Measurements from ENCODE around the gene TPBG.

Gene TPBG, protein sequence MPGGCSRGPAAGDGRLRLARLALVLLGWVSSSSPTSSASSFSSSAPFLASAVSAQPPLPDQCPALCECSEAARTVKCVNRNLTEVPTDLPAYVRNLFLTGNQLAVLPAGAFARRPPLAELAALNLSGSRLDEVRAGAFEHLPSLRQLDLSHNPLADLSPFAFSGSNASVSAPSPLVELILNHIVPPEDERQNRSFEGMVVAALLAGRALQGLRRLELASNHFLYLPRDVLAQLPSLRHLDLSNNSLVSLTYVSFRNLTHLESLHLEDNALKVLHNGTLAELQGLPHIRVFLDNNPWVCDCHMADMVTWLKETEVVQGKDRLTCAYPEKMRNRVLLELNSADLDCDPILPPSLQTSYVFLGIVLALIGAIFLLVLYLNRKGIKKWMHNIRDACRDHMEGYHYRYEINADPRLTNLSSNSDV

DNA sequence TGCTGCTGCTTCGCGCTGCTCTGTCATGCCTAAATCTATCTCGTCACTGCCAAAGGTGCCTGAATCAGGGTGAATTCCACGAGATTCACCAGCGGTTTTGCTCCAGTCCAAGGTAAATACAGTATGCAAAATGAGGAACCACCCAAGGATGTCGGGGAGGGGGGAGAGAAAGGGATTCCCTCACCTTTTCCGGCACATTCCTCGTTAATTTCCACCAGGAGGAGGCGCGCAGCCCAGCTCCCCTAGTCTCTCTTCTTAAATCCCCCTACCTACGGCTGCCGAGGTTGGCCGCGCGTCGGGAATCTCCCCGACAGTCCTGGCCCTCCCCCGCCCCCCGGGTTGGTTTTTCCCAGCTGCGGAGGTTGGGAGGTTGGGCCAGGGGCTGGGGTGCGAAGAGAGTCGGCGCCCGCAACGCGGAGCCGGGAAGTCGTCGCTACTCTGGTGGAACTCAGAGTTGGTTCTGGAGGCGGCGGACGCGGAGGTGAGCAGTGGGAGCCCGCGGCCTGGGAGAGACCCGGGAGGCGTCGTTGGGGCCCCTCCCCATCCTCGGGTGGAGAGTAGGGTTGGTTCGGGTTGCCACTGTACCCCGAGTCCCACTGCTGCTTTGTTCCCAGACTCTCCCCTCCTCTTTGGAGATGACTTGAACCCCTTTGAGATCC lies at the start of gene TPBG:
TSS of gene TPBG (plus strand) at position 390 of the 659 bp plus-strand sequence. CDS start 1,145 bp downstream, outside the sequence.
- H4K20me1 ChIP-seq (ENCODE audit: control insufficient read depth, insufficient read depth, low read depth, low read length) = no peaks in the 10 kb centered on the region
- H3K4me1 ChIP-seq (ENCODE audit: control insufficient read depth, low read length) = no peaks in the 10 kb centered on the region
- no peaks in the 10 kb centered on the region for H3K27me3 ChIP-seq (ENCODE audit: control insufficient read depth, low read length)
- H3K9me2 ChIP-seq (replicated peaks; ENCODE audit: control insufficient read depth, low read length) = no peaks in the 10 kb centered on the region
- H3K79me2 ChIP-seq (ENCODE audit: control insufficient read depth, low read length) = no peaks in the 10 kb centered on the region
- H3K36me3 ChIP-seq (ENCODE audit: control insufficient read depth, low read length) = no peaks in the 10 kb centered on the region
- H3K27ac ChIP-seq (ENCODE audit: low read depth, low read length) = no peak within 1 kb of the TSS
- H3K4me3 ChIP-seq (ENCODE audit: low read length) = no peak within 1 kb of the TSS
- peaks cover 4% of the 10 kb centered on the region; the same call in 1 of the 2 replicates for H3K9me3 ChIP-seq (ENCODE audit: control insufficient read depth, insufficient read depth, low read length)
- no peak within 1 kb of the TSS for H3K4me2 ChIP-seq (ENCODE audit: low read length)
- TF ChIP-seq, protein P1, sequence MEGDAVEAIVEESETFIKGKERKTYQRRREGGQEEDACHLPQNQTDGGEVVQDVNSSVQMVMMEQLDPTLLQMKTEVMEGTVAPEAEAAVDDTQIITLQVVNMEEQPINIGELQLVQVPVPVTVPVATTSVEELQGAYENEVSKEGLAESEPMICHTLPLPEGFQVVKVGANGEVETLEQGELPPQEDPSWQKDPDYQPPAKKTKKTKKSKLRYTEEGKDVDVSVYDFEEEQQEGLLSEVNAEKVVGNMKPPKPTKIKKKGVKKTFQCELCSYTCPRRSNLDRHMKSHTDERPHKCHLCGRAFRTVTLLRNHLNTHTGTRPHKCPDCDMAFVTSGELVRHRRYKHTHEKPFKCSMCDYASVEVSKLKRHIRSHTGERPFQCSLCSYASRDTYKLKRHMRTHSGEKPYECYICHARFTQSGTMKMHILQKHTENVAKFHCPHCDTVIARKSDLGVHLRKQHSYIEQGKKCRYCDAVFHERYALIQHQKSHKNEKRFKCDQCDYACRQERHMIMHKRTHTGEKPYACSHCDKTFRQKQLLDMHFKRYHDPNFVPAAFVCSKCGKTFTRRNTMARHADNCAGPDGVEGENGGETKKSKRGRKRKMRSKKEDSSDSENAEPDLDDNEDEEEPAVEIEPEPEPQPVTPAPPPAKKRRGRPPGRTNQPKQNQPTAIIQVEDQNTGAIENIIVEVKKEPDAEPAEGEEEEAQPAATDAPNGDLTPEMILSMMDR (IDR thresholded peaks at IDR 0.05; ENCODE audit: low read depth, low read length, poor library complexity, severe bottlenecking) = no peak
- no peak for TF ChIP-seq EZH2phosphoT487 (IDR thresholded peaks at IDR 0.05; ENCODE audit: borderline replicate concordance, low read length)
- no peaks in the 10 kb centered on the region for H3F3A ChIP-seq (ENCODE audit: control insufficient read depth, insufficient read depth)

DNA sequence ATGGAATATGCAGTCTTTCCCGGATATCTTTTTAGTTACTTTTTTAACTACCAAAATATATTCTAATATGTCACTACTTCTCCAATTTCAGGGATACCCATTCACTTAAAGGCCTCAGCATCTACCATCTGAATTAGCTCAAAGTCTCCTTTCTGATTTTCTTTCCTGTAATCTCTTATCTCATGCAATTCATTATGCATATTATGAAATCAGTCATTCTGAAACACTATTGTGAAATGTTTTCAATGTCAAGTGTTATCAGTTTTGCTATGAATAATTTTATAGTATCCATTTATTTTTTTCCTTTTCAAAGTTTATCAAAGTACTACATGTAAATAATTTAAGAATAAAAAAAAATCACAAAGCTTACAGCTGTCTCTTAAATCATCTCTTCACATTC lies 41.2 kb upstream of the TPBG start:
- Histone ChIP-seq H3K27ac (ENCODE audit: low read depth, low read length) (no peak overlapping the region), H4K20me1 (ENCODE audit: control insufficient read depth, insufficient read depth, low read depth, low read length) (no peaks in the 10 kb centered on the region), H3F3A (ENCODE audit: control insufficient read depth, insufficient read depth) (no peaks in the 10 kb centered on the region), H3K4me1 (ENCODE audit: control insufficient read depth, low read length) (no peaks in the 10 kb centered on the region), H3K79me2 (ENCODE audit: control insufficient read depth, low read length) (no peaks in the 10 kb centered on the region), H3K9me2 (replicated peaks; ENCODE audit: control insufficient read depth, low read length) (no peaks in the 10 kb centered on the region), H3K9me3 (ENCODE audit: control insufficient read depth, insufficient read depth, low read length) (no peaks in the 10 kb centered on the region), H3K4me2 (ENCODE audit: low read length) (no peak overlapping the region), H3K36me3 (ENCODE audit: control insufficient read depth, low read length) (no peaks in the 10 kb centered on the region), H3K4me3 (ENCODE audit: low read length) (no peak overlapping the region), H3K27me3 (ENCODE audit: control insufficient read depth, low read length) (no peaks in the 10 kb centered on the region)
- TF ChIP-seq, protein P1 (IDR thresholded peaks at IDR 0.05; ENCODE audit: low read depth, low read length, poor library complexity, severe bottlenecking) = no peak
- no peak for TF ChIP-seq EZH2phosphoT487 (IDR thresholded peaks at IDR 0.05; ENCODE audit: borderline replicate concordance, low read length)

DNA sequence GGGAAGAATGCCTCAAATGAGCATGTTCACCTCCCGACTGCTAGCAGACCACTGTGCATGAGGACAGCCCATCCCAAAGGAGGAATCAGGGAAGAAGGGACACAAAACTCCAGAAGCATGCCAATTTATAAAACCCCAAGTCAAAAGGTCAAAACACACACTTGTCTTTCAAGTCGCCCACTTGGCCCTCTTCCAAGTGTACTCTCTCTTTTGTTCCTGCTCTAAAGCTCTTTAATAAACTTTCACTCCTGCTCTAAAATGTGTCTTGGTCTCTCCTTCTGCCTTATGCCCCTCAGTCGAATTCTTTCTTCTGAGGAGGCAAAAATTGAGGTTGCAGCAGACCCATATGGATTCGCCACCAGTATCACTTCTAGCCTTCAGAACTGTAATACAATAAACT lies 33.9 kb upstream of the TPBG start:
- Histone ChIP-seq H3K9me2 (replicated peaks; ENCODE audit: control insufficient read depth, low read length) (no peaks in the 10 kb centered on the region), H3F3A (ENCODE audit: control insufficient read depth, insufficient read depth) (no peaks in the 10 kb centered on the region), H3K36me3 (ENCODE audit: control insufficient read depth, low read length) (no peaks in the 10 kb centered on the region), H3K4me3 (ENCODE audit: low read length) (no peak overlapping the region), H4K20me1 (ENCODE audit: control insufficient read depth, insufficient read depth, low read depth, low read length) (no peaks in the 10 kb centered on the region), H3K9me3 (ENCODE audit: control insufficient read depth, insufficient read depth, low read length) (no peaks in the 10 kb centered on the region), H3K27me3 (ENCODE audit: control insufficient read depth, low read length) (0 out of 2 replicates have a peak, but pooled peaks cover 4% of the 10 kb centered on the region), H3K4me1 (ENCODE audit: control insufficient read depth, low read length) (no peaks in the 10 kb centered on the region), H3K4me2 (ENCODE audit: low read length) (no peak overlapping the region), H3K27ac (ENCODE audit: low read depth, low read length) (no peak overlapping the region), H3K79me2 (ENCODE audit: control insufficient read depth, low read length) (no peaks in the 10 kb centered on the region)
- TF ChIP-seq, protein P1 (IDR thresholded peaks at IDR 0.05; ENCODE audit: low read depth, low read length, poor library complexity, severe bottlenecking) = no peak
- no peak for TF ChIP-seq EZH2phosphoT487 (IDR thresholded peaks at IDR 0.05; ENCODE audit: borderline replicate concordance, low read length)

Data from DOHH2 (cell line).